A549 (cell line): ENCODE data around the gene LIMK2. TPM values are rescaled to one million over a fixed set of nuclear protein-coding genes. Genes with fewer than 3 reads are reported as not detected.
A peak's percentile ranks its signal among the peaks of the same experiment; 100 is the strongest.
"Not testable (repeated sequence)": the region's sequence is repeated elsewhere in the genome, so short reads cannot be mapped to it uniquely, and the experiment has no call there.

Experiments used
- ATAC-seq, 2 experiments: fragments of 200-7000 bp in 1 of 2; fragments of >200 bp in 1 of 2; cut with Nextera tagmentation in 1 of 2; cut with Tn5 transposase in 1 of 2; 3 replicates each; pipeline versions ENCODE4 v1.8.0 to v1.9.1; 2018 to 2020; ENCODE audit warnings: mild to moderate bottlenecking in 1 of 2, moderate library complexity in 1 of 2
- CTCF ChIA-PET: fragments of 300-600 bp; sonication (Branson Sonifier 250); formaldehyde crosslinking; extraction: SDS; loops from one replicate; lab custom pipeline; 2021; ENCODE audit warnings: antibody characterized with exemption, inconsistent platforms; lab: Yijun Ruan, JAX
- POLR2A ChIA-PET: fragments of 350-600 bp; formaldehyde crosslinking; extraction: SDS; loops from one replicate; lab custom pipeline; 2021; ENCODE audit warnings: antibody characterized with exemption, inconsistent platforms; lab: Yijun Ruan, JAX
- DNase-seq, 2 experiments: peaks; one replicate each; pipeline versions ENCODE4 v3.0.0 to v3.0.0-alpha.2; 2011 to 2016; ENCODE audit warnings: low read depth in 1 of 2, low spot score in 1 of 2
- FAIRE-seq: peaks from 2 replicates; lab custom pipeline; 2011; peaks lifted over from hg19 to GRCh38; lab: Jason Lieb, UNC
- H3K27ac ChIP-seq, 2 experiments: fragments of >200 bp; sonication (Bioruptor Twin); formaldehyde crosslinking; 3 replicates each; pipeline ENCODE4 v1.5.1; 2016 to 2017
- H3K4me1 ChIP-seq: fragments of >200 bp; sonication (Bioruptor Twin); formaldehyde crosslinking; 3 replicates; pipeline ENCODE4 v1.6.1; 2016
- H3K4me2 ChIP-seq: fragments of >200 bp; sonication (Bioruptor Twin); formaldehyde crosslinking; 3 replicates; pipeline ENCODE4 v1.6.1; 2016
- H3K4me3 ChIP-seq: fragments of >200 bp; sonication (Bioruptor Twin); formaldehyde crosslinking; 3 replicates; pipeline ENCODE4 v1.5.1; 2016
- H3K9me3 ChIP-seq: fragments of >200 bp; sonication (Bioruptor Twin); formaldehyde crosslinking; 3 replicates; pipeline ENCODE4 v1.6.1; 2016
- CBX8 ChIP-seq: fragments of 200-600 bp; sonication (generic); IDR thresholded peaks from 2 replicates; pipeline ENCODE4 v1.6.1; 2016
- HMGXB4 ChIP-seq: fragments of 250-450 bp; sonication (Bioruptor Pico); IDR thresholded peaks from 2 replicates; pipeline ENCODE4 v1.5.0; 2021; ENCODE audit warnings: mild to moderate bottlenecking, moderate library complexity, borderline replicate concordance
- JUN ChIP-seq, 2 experiments: fragments of >200 bp; sonication (Bioruptor Twin); formaldehyde crosslinking; IDR thresholded peaks; 2 replicates in 1 of 2; 3 replicates in 1 of 2; pipeline ENCODE4 v1.6.1; 2016 to 2017
- NFE2L2 ChIP-seq: fragments of 150-350 bp; conservative IDR thresholded peaks from 2 replicates; pipeline ENCODE4 v1.6.1; 2014; ENCODE audit warnings: low read length
- PHF8 ChIP-seq: fragments of 200-600 bp; sonication (generic); IDR thresholded peaks from 2 replicates; pipeline ENCODE4 v1.6.1; 2016; ENCODE audit warnings: low read depth, mild to moderate bottlenecking, antibody characterized with exemption, moderate library complexity, borderline replicate concordance
- POLR2A ChIP-seq: IDR thresholded peaks from 2 replicates; pipeline ENCODE4 v1.6.1; 2012; ENCODE audit warnings: mild to moderate bottlenecking, low read length
- RAD21 ChIP-seq, 2 experiments: fragments of >200 bp in 1 of 2; sonication (Bioruptor Twin) in 1 of 2; formaldehyde crosslinking in 1 of 2; IDR thresholded peaks in 1 of 2; conservative IDR thresholded peaks in 1 of 2; 2 replicates in 1 of 2; 3 replicates in 1 of 2; pipeline ENCODE4 v1.6.1; 2012 to 2018; ENCODE audit warnings: inconsistent platforms in 1 of 2
- RNF2 ChIP-seq: fragments of 200-600 bp; sonication (generic); IDR thresholded peaks from 2 replicates; pipeline ENCODE4 v1.6.1; 2016; ENCODE audit warnings: low read depth, mild to moderate bottlenecking, antibody characterized with exemption, moderate library complexity, borderline replicate concordance
- SMC3 ChIP-seq: fragments of >200 bp; sonication (Bioruptor Twin); formaldehyde crosslinking; IDR thresholded peaks from 3 replicates; pipeline ENCODE4 v1.6.1; 2018; ENCODE audit warnings: inconsistent platforms
- TP53 ChIP-seq: fragments of 250-450 bp; sonication (Bioruptor Pico); IDR thresholded peaks from 2 replicates; pipeline ENCODE4 v1.5.0; 2021; ENCODE audit warnings: mild to moderate bottlenecking, moderate library complexity
- ZC3H11A ChIP-seq: fragments of 450-650 bp; IDR thresholded peaks from 2 replicates; pipeline ENCODE4 v1.6.1; 2014; ENCODE audit warnings: antibody characterized with exemption, mild to moderate bottlenecking
- WGBS: methylation state at CpG from one replicate; pipeline ENCODE4 v1.1.6; 2017; ENCODE audit errors: missing lambda C conversion rate; 5-methylcytosine and 5-hydroxymethylcytosine counted together
- polyA minus RNA-seq: library from RNA; depleted of rRNA, polyadenylated mRNA; stranded (reverse); fragments of >200 nt; gene quantifications from 2 replicates; pipeline ENCODE4 v1.2.3, GENCODE V29; 2011; rRNA and poly(A)+ RNA removed
- polyA plus RNA-seq, 4 experiments: library from polyadenylated mRNA; depleted of rRNA in 3 of 4; stranded (reverse); fragments of >200 nt; fragmentation: RNase III in 1 of 4; extraction: RNeasy Plus Mini Kit Qiagen cat#74134 plus additional on column Dnase treatment in 1 of 4; gene quantifications; 2 replicates in 3 of 4; 3 replicates in 1 of 4; pipeline ENCODE4 v1.2.3, GENCODE V29; 2011 to 2017
- TF ChIP-seq, protein P1 (sequence below): fragments of >200 bp; sonication (Bioruptor Twin); formaldehyde crosslinking; IDR thresholded peaks from 3 replicates; pipeline ENCODE4 v1.5.1; 2016
- TF ChIP-seq, protein P2 (sequence below): IDR thresholded peaks from 2 replicates; pipeline ENCODE4 v1.6.1; 2012; ENCODE audit warnings: low read depth, borderline replicate concordance
- TF ChIP-seq, protein P3 (sequence below): IDR thresholded peaks from 2 replicates; pipeline ENCODE4 v1.6.1; 2012

The LIMK2 gene
- polyA plus RNA-seq (2011; rRNA removed) (3.1 and 4.9 TPM in 2 replicates), polyA plus RNA-seq (2017; fragmentation: RNase III; extraction: RNeasy Plus Mini Kit Qiagen cat#74134 plus additional on column Dnase treatment) (6.4 to 7.3 TPM (median 6.9 TPM) in 3 replicates), polyA minus RNA-seq (4.8 and 6.3 TPM in 2 replicates)
- polyA plus RNA-seq (2012; cell fraction: cytosol; rRNA removed): 2.4 and 2.8 TPM in 2 replicates
- polyA plus RNA-seq (2012; cell fraction: nucleus; rRNA removed): 12.4 and 15.5 TPM in 2 replicates

- FAIRE-seq: no peak
- peak within 1 kb of the TSS; percentile 98 for H3K4me2 ChIP-seq
- peak in 1 of 2 experiments; percentile 40; a peak in 1 of 5 replicates for TF ChIP-seq JUN (IDR thresholded peaks at IDR 0.05)
- peak; percentile 78 for TF ChIP-seq SMC3
- TF ChIP-seq, protein P1, sequence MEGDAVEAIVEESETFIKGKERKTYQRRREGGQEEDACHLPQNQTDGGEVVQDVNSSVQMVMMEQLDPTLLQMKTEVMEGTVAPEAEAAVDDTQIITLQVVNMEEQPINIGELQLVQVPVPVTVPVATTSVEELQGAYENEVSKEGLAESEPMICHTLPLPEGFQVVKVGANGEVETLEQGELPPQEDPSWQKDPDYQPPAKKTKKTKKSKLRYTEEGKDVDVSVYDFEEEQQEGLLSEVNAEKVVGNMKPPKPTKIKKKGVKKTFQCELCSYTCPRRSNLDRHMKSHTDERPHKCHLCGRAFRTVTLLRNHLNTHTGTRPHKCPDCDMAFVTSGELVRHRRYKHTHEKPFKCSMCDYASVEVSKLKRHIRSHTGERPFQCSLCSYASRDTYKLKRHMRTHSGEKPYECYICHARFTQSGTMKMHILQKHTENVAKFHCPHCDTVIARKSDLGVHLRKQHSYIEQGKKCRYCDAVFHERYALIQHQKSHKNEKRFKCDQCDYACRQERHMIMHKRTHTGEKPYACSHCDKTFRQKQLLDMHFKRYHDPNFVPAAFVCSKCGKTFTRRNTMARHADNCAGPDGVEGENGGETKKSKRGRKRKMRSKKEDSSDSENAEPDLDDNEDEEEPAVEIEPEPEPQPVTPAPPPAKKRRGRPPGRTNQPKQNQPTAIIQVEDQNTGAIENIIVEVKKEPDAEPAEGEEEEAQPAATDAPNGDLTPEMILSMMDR: peak; percentile 72
- TF ChIP-seq CBX8: no peak
- TF ChIP-seq, protein P2, sequence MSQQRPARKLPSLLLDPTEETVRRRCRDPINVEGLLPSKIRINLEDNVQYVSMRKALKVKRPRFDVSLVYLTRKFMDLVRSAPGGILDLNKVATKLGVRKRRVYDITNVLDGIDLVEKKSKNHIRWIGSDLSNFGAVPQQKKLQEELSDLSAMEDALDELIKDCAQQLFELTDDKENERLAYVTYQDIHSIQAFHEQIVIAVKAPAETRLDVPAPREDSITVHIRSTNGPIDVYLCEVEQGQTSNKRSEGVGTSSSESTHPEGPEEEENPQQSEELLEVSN: peak; percentile 64; the same call in 1 of the 2 replicates
- TF ChIP-seq RAD21 (conservative IDR thresholded peaks at IDR 0.05 in 1 of 2, IDR thresholded peaks at IDR 0.05 in 1 of 2): peak; percentile 59 to 76
- TF ChIP-seq NFE2L2: no peak
- TF ChIP-seq, protein P3, sequence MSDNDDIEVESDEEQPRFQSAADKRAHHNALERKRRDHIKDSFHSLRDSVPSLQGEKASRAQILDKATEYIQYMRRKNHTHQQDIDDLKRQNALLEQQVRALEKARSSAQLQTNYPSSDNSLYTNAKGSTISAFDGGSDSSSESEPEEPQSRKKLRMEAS: peak; percentile 41; the same call in 1 of the 2 replicates
- TF ChIP-seq HMGXB4 (CRISPR knock-in tag): no peak
- peak; percentile 64 for TF ChIP-seq POLR2A
- TF ChIP-seq TP53 (CRISPR knock-in tag): no peak
- no peak for TF ChIP-seq PHF8
- TF ChIP-seq, all 56 proteins: peak for 7
- Histone ChIP-seq H3K9me3 (no peaks in the 10 kb centered on the region), H3K4me1 (peaks cover 8% of the 10 kb centered on the region; the same call in 1 of the 3 replicates), H3K4me3 (peak within 1 kb of the TSS; percentile 79), H3K27ac (peak within 1 kb of the TSS; percentile 81 to 88)
- ChIA-PET POLR2A (interaction anchor here (0.5 to 1.6 kb wide), 5 partner anchors 31 to 243 kb away, joined by 3 to 4 read pairs (median 4); partner anchors contain the start of genes MORC2 and TUG1), CTCF (interaction anchor here (0.6 to 9.3 kb wide), 34 partner anchors 9 to 896 kb away, joined by 3 to 134 read pairs (median 5); partner anchors contain the start of genes PIK3IP1 and RNF185)
- ATAC-seq (peak; percentile 98), DNase-seq (peak; percentile 78 to 84)
- under 1% methylated on average over 22 of the region's 64 CpGs for WGBS
These were observed at the start of gene LIMK2 for GRCh38 chr22:31211862-31212730. LIMK2 (plus strand) TSS chr22:31212298; CDS start chr22:31212409, 111 bp downstream.

- CTCF ChIA-PET: interaction anchor here (1.1 kb wide), 1 partner anchor 47 kb away, joined by 3 read pairs; no protein-coding TSS in a partner anchor
- peaks cover 14% of the 10 kb centered on the region for H3K4me1 ChIP-seq
- POLR2A ChIA-PET: no interaction called here
- FAIRE-seq (no peak), DNase-seq (no peak), ATAC-seq (no peak)
- H3K4me2 ChIP-seq: no peak overlapping the region
- 96% methylated on average over 4 of the region's 4 CpGs for WGBS
- no peak overlapping the region for H3K4me3 ChIP-seq
- H3K27ac ChIP-seq: no peak overlapping the region
- TF ChIP-seq ZC3H11A (peak; percentile 29; the same call in 1 of the 2 replicates), RNF2 (no peak)
- H3K9me3 ChIP-seq: no peaks in the 10 kb centered on the region
These were observed 41.1 kb upstream of the LIMK2 start for GRCh38 chr22:31170971-31171370.

- H3K4me2 ChIP-seq, ATAC-seq, H3K4me3 ChIP-seq, POLR2A ChIA-PET, H3K9me3 ChIP-seq, FAIRE-seq, H3K27ac ChIP-seq, DNase-seq: not testable (repeated sequence)
- peaks cover 14% of the 10 kb centered on the region for H3K4me1 ChIP-seq
- WGBS: 97% methylated on average over 9 of the region's 9 CpGs
- CTCF ChIA-PET: interaction anchor here (0.7 kb wide), 1 partner anchor 10 kb away, joined by 4 read pairs; no protein-coding TSS in a partner anchor
These were observed 40.4 kb upstream of the LIMK2 start for GRCh38 chr22:31171734-31172133.
